B cell (primary cell): ENCODE results near the gene ARAP1.

ENCODE experiments used
- EZH2 ChIP-seq: IDR thresholded peaks from 2 replicates; pipeline ENCODE4 v1.6.1; 2012; ENCODE audit warnings: borderline replicate concordance, low read depth, mild to moderate bottlenecking, moderate library complexity, low read length; ENCODE audit not compliant: insufficient read depth, poor library complexity, severe bottlenecking
- TF ChIP-seq, protein P1 (sequence below): fragments of 200-600 bp; IDR thresholded peaks from one replicate; pipeline ENCODE4 v1.8.0; 2022; ENCODE audit warnings: antibody characterized with exemption, mild to moderate bottlenecking

DNA sequence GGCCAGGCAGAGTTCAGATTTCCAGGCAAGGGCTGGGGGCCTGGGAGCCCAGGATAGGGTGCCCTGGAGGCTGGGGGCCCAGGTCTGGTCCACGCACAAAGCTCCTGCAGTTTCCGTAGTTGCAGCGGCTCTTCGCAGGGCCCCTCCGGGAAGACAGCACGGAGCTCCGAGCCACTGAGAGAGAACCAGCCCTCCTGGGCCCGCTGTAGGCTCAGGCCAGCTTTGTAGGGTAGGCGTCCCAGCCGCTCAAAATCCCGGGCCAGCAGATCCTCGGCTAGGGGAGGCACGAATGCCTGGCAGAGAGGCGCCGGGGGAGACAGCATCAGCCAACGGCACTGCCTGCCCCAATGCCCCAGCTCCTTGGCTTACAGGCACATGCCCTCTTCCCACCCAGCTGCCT lies 54.4 kb downstream of the ARAP1 start:
- no peak for TF ChIP-seq EZH2
- TF ChIP-seq, protein P1, sequence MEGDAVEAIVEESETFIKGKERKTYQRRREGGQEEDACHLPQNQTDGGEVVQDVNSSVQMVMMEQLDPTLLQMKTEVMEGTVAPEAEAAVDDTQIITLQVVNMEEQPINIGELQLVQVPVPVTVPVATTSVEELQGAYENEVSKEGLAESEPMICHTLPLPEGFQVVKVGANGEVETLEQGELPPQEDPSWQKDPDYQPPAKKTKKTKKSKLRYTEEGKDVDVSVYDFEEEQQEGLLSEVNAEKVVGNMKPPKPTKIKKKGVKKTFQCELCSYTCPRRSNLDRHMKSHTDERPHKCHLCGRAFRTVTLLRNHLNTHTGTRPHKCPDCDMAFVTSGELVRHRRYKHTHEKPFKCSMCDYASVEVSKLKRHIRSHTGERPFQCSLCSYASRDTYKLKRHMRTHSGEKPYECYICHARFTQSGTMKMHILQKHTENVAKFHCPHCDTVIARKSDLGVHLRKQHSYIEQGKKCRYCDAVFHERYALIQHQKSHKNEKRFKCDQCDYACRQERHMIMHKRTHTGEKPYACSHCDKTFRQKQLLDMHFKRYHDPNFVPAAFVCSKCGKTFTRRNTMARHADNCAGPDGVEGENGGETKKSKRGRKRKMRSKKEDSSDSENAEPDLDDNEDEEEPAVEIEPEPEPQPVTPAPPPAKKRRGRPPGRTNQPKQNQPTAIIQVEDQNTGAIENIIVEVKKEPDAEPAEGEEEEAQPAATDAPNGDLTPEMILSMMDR: no peak
